ENCODE data around the gene SDHAF4.
"Not testable (repeated sequence)": the region's sequence is repeated elsewhere in the genome, so short reads cannot be mapped to it uniquely, and the experiment has no call there.

SDHAF4 gene

DNA sequence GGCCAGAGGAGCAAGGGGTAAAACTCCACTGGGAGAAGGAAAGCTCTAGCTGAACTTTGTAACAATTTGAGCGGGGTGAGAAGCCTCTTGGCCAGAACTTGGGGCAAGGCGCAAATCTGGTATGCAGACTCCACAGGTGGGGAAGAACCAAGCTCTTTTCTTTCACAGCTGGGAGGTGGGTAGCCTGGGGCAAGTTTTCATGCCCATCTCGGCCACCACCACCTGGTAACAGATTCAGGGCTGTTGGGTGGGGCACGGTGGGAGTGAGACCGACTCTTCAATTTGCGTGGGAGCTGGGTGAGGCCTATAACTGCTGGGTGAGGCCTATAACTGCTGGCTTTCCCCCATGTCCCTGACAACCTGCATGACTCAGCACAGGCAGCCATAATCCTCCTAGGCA is 37.5 kb downstream of the SDHAF4 start:
- ATAC-seq (replicated peaks; ENCODE audit: extremely low read depth, poor library complexity, severe bottlenecking) (no peak), DNase-seq (ENCODE audit: low spot score in 2 of 2) (no peak)
- Mint-ChIP-seq H3K27me3 (peaks cover 16% of the 10 kb centered on the region), H3K4me3 (no peak overlapping the region), H3K9me3 (no peaks in the 10 kb centered on the region), H3K27ac (ENCODE audit: low read depth) (no peak overlapping the region), H3K36me3 (ENCODE audit: insufficient read depth) (peaks cover 1% of the 10 kb centered on the region), H3K4me1 (no peaks in the 10 kb centered on the region)

DNA sequence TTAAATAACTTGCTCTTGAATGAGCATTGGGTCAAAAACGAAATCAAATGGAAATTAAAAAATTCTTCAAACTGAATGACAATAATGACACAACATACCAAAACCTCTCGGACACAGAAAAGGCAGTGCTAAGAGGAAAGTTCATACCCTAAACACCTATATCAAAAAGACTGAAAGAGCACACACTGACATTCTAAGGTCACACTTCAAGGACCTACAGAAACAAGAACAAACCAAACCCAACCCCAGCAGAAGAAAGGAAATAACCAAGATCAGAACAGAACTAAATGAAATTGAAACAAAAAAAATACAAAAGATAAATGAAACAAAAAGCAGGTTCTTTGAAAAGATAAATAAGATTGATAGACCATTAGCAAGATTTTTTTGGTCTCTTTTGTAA is 40.6 kb downstream of the SDHAF4 start:
- not testable (repeated sequence) for H3K4me1 Mint-ChIP-seq; H3K9me3 Mint-ChIP-seq; ATAC-seq (replicated peaks; ENCODE audit: extremely low read depth, poor library complexity, severe bottlenecking); H3K27ac Mint-ChIP-seq (ENCODE audit: low read depth); H3K4me3 Mint-ChIP-seq; H3K36me3 Mint-ChIP-seq (ENCODE audit: insufficient read depth); DNase-seq (ENCODE audit: low spot score in 2 of 2)
- H3K27me3 Mint-ChIP-seq: peaks cover 39% of the 10 kb centered on the region

DNA sequence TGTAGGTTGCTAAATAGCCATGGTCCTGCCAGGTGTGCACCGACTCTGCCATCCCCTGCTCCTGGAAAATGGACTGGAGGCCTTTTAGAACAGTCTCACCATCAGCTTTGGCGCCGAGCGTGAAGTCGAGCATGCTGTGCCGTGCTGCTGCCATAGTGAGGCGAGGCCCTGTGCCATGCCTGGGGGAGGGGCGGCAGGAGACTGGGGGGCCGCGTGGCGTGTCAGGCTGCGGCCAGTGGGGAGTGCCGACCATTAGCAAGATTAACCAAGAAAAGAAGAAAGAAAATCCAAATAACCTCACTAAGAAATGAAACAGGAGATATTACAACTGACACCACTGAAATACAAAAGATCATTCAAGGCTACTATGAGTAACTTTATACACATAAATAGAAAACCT is 42.5 kb downstream of the SDHAF4 start:
- H3K9me3 Mint-ChIP-seq; H3K4me3 Mint-ChIP-seq; H3K36me3 Mint-ChIP-seq (ENCODE audit: insufficient read depth); H3K4me1 Mint-ChIP-seq; H3K27ac Mint-ChIP-seq (ENCODE audit: low read depth); DNase-seq (ENCODE audit: low spot score in 2 of 2); ATAC-seq (replicated peaks; ENCODE audit: extremely low read depth, poor library complexity, severe bottlenecking): not testable (repeated sequence)
- peaks cover 39% of the 10 kb centered on the region for H3K27me3 Mint-ChIP-seq

DNA sequence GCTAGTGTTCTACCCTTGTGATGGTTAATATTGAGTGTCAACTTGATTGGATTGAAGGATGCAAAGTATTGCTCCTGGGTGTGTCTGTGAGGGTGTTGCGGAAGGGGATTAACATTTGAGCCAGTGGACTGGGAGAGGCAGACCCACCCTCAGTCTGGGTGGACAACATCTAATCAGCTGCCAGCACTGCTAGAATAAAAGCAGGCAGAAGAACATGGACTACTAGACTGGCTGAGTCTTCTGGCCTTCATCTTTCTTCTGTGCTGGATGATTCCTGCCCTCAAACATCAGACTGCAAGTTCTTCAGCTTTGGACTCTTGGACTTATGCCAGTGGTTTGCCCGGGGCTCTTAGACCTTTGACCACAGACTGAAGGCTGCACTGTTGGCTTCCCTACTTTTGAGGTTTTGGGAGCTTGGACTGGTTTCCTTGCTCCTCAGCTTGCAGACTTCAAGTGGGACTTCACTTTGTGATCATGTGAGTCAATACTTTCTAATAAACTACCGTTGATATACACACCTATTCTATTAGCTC is 50.1 kb downstream of the SDHAF4 start:
- no peak for ATAC-seq (replicated peaks; ENCODE audit: extremely low read depth, poor library complexity, severe bottlenecking)
- H3K27me3 Mint-ChIP-seq: no peaks in the 10 kb centered on the region
- H3K9me3 Mint-ChIP-seq: no peaks in the 10 kb centered on the region
- H3K27ac Mint-ChIP-seq (ENCODE audit: low read depth): no peak overlapping the region
- H3K36me3 Mint-ChIP-seq (ENCODE audit: insufficient read depth): no peaks in the 10 kb centered on the region
- no peak overlapping the region for H3K4me3 Mint-ChIP-seq
- DNase-seq (ENCODE audit: low spot score in 2 of 2): no peak
- no peaks in the 10 kb centered on the region for H3K4me1 Mint-ChIP-seq

DNA sequence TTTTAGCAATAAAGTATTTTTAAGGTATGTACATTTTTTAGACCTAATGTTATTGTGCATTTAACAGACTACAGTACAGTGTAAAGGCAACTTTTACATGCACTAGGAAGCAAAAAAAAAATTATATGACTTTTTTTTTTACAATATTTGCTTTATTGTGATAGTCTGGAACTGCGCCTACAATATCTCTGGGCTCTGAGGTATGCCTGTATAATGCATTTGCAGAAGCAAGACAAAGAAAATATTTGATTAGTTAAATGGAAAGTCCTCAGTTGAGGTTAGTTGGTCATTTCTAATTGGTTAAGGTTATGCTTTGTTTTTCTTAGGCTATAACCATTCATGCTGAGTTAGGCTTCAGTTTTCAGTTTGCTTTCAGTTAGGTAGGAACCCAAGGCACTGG is 54.0 kb downstream of the SDHAF4 start:
- Mint-ChIP-seq H3K36me3 (ENCODE audit: insufficient read depth) (peaks cover 2% of the 10 kb centered on the region), H3K27ac (ENCODE audit: low read depth) (no peak overlapping the region), H3K27me3 (no peaks in the 10 kb centered on the region), H3K4me1 (no peaks in the 10 kb centered on the region), H3K9me3 (no peaks in the 10 kb centered on the region), H3K4me3 (no peak overlapping the region)
- no peak for ATAC-seq (replicated peaks; ENCODE audit: extremely low read depth, poor library complexity, severe bottlenecking)
- no peak for DNase-seq (ENCODE audit: low spot score in 2 of 2)

- no peaks in the 10 kb centered on the region for H3K4me1 Mint-ChIP-seq
- H3K9me3 Mint-ChIP-seq: no peaks in the 10 kb centered on the region
- H3K4me3 Mint-ChIP-seq: no peak overlapping the region
- DNase-seq (ENCODE audit: low spot score in 2 of 2) (no peak), ATAC-seq (replicated peaks; ENCODE audit: extremely low read depth, poor library complexity, severe bottlenecking) (no peak)
- no peak overlapping the region for H3K27ac Mint-ChIP-seq (ENCODE audit: low read depth)
- peaks cover 2% of the 10 kb centered on the region for H3K36me3 Mint-ChIP-seq (ENCODE audit: insufficient read depth)
- no peaks in the 10 kb centered on the region for H3K27me3 Mint-ChIP-seq
Observed at GRCh38 chr6:70622461-70622860, 55.7 kb downstream of the SDHAF4 start.

DNA sequence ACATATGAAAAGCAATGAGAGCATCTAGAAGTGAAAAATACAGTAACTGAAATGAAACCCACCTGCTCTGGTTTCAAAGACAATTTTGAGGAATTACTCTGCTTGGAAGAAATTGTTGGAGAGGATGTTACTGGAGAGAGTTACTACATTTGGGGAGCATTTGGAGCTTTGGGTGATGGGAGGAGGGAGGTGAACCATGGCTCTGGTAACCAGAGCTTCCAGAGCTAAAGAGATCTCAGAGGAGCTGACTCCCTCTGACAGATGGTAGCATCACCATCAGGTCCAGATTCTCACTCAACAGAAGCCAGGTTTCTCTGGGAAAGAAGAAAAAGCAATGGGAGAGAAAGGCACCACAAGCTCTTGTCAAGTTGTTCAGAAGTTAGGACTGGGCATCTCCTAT is 58.7 kb downstream of the SDHAF4 start:
- H3K27ac Mint-ChIP-seq (ENCODE audit: low read depth): no peak overlapping the region
- H3K27me3 Mint-ChIP-seq: no peaks in the 10 kb centered on the region
- no peak for ATAC-seq (replicated peaks; ENCODE audit: extremely low read depth, poor library complexity, severe bottlenecking)
- no peaks in the 10 kb centered on the region for H3K4me1 Mint-ChIP-seq
- no peaks in the 10 kb centered on the region for H3K9me3 Mint-ChIP-seq
- peaks cover 2% of the 10 kb centered on the region for H3K36me3 Mint-ChIP-seq (ENCODE audit: insufficient read depth)
- no peak overlapping the region for H3K4me3 Mint-ChIP-seq
- no peak for DNase-seq (ENCODE audit: low spot score in 2 of 2)

DNA sequence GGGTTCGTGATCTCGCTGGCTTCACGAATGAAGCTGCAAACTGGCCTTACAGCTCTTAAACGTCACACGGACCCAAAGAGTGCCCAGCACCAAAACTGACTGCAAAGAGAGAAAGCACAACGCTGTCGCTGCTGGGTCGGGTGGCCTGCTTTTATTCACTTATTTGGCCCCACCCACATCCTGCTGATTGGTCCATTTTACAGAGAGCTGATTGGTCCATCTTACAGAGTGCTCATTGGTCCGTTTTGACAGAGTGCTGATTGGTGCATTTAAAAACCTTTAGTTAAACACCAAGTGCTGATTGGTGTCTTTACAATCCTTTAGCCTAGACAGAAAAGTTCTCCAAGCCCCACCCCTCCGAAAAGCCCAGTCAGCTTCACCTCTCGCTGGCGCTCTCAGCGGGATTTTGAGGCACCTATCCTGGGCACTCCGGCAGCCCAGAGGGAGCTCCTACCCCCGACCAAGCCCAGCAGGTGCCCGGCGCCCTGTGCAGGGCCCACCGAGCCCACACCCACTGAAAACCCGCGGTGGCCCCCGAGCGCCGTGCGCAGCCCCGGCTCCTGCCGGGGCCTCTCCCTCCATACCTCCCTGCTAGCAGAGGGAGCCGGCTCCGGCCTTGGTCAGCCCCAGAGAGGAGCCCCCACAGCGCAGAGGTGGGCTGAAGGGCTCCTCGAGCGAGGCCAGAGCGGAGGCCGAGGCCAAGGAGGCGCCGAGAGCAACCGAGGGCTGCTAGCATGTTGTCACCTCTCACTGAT is 60.9 kb downstream of the SDHAF4 start:
- H3K4me1 Mint-ChIP-seq: no peaks in the 10 kb centered on the region
- H3K4me3 Mint-ChIP-seq: no peak overlapping the region
- ATAC-seq (replicated peaks; ENCODE audit: extremely low read depth, poor library complexity, severe bottlenecking) (no peak), DNase-seq (ENCODE audit: low spot score in 2 of 2) (no peak)
- no peak overlapping the region for H3K27ac Mint-ChIP-seq (ENCODE audit: low read depth)
- H3K36me3 Mint-ChIP-seq (ENCODE audit: insufficient read depth): peaks cover 2% of the 10 kb centered on the region
- H3K27me3 Mint-ChIP-seq: no peaks in the 10 kb centered on the region
- H3K9me3 Mint-ChIP-seq: no peaks in the 10 kb centered on the region

DNA sequence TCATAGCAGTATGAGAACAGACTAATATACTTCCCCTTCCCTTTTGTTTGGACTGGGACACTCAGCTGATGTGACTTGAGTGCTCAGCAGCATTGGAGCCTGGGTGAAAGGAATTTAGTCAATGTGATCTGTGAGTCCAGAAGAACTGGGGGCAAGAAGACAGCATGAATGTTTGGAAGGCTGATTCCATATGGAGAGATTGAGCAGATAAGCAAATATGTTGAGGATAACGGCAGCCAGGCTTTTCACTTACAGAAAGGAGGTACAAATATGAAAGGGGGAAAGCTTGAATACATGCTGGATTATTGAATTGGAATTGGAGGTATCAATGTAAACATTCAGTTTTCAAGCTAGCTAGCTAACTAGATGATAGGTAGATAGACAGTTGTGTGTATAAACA is 63.2 kb downstream of the SDHAF4 start:
- H3K4me1 Mint-ChIP-seq: no peaks in the 10 kb centered on the region
- DNase-seq (ENCODE audit: low spot score in 2 of 2): no peak
- no peak overlapping the region for H3K4me3 Mint-ChIP-seq
- ATAC-seq (replicated peaks; ENCODE audit: extremely low read depth, poor library complexity, severe bottlenecking): no peak
- no peaks in the 10 kb centered on the region for H3K9me3 Mint-ChIP-seq
- peaks cover 2% of the 10 kb centered on the region for H3K36me3 Mint-ChIP-seq (ENCODE audit: insufficient read depth)
- H3K27me3 Mint-ChIP-seq: no peaks in the 10 kb centered on the region
- no peak overlapping the region for H3K27ac Mint-ChIP-seq (ENCODE audit: low read depth)

DNA sequence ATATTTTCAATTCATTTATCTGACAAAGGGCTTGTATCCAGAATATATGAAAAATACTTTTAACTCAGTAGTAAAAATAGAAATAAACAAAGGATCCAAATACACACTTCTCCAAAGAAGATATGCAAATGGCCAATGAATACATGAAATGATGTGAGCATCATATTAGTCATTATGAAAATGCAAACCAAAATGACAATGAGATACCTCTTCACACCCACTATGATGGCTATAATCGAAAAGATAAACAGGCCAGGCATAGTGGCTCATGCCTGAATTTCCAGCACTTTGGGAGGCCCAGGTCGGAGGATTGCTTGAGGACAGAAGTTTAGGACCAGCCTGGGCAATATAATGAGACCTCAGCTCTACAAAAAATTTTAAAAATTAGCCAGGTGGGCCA is 67.1 kb downstream of the SDHAF4 start:
- ATAC-seq (replicated peaks; ENCODE audit: extremely low read depth, poor library complexity, severe bottlenecking): no peak
- Mint-ChIP-seq H3K4me1 (no peaks in the 10 kb centered on the region), H3K27ac (ENCODE audit: low read depth) (no peak overlapping the region), H3K27me3 (no peaks in the 10 kb centered on the region), H3K4me3 (no peak overlapping the region), H3K36me3 (ENCODE audit: insufficient read depth) (no peaks in the 10 kb centered on the region), H3K9me3 (no peaks in the 10 kb centered on the region)
- DNase-seq (ENCODE audit: low spot score in 2 of 2): no peak

DNA sequence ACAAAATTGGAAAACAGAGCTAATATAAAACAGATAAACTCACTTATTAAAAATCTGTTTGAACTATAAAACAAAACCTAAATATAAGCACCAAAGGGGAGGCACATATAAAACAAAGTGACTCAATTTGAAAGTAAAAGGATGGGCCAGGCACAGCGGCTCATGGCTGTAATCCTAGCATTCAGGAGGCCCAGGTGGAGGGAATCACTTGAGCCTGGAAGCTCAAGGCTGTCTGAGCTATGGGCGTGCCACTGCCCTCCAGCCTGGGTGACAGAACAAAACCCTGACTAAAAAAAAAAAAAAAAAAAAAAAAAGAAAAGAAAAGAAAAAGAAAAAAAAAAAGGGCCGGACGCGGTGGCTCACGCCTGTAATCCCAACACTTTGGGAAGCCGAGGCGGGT is 69.9 kb downstream of the SDHAF4 start:
- Mint-ChIP-seq H3K27ac (ENCODE audit: low read depth) (no peak overlapping the region), H3K9me3 (no peaks in the 10 kb centered on the region), H3K4me3 (no peak overlapping the region), H3K27me3 (no peaks in the 10 kb centered on the region), H3K4me1 (no peaks in the 10 kb centered on the region), H3K36me3 (ENCODE audit: insufficient read depth) (no peaks in the 10 kb centered on the region)
- DNase-seq (ENCODE audit: low spot score in 2 of 2): no peak
- ATAC-seq (replicated peaks; ENCODE audit: extremely low read depth, poor library complexity, severe bottlenecking): no peak

DNA sequence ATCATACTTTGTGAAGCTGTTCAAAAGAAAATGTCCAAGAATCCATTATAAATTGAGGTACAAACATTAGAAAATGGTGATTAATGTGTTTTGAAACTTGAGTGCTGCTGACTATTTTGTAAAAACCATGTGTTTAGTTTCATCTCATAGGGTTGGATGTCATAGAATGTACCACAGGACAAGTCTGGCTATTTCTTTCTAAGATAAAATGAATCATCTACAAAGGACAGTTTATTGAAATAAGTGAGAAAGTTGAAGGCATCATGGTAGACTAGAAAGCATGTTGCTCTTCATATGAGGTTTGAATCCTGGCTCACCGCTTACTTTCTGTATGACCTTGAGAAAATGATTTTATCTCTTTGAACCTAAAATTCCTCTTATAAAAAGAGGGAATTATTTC is 71.7 kb downstream of the SDHAF4 start:
- DNase-seq (ENCODE audit: low spot score in 2 of 2) (no peak), ATAC-seq (replicated peaks; ENCODE audit: extremely low read depth, poor library complexity, severe bottlenecking) (no peak)
- H3K4me3 Mint-ChIP-seq: no peak overlapping the region
- H3K9me3 Mint-ChIP-seq: no peaks in the 10 kb centered on the region
- H3K27me3 Mint-ChIP-seq: no peaks in the 10 kb centered on the region
- no peaks in the 10 kb centered on the region for H3K36me3 Mint-ChIP-seq (ENCODE audit: insufficient read depth)
- no peak overlapping the region for H3K27ac Mint-ChIP-seq (ENCODE audit: low read depth)
- no peaks in the 10 kb centered on the region for H3K4me1 Mint-ChIP-seq

Data from central memory CD8-positive, alpha-beta T cell (primary cell).